22Rv1 (cell line): ENCODE measurements around the gene POFUT1.

ENCODE experiments used
- H3K27ac ChIP-seq: fragments of 450-650 bp; 2 replicates; pipeline ENCODE4 v1.5.1; 2017
- ZFX ChIP-seq: fragments of 450-650 bp; IDR thresholded peaks from 2 replicates; pipeline ENCODE4 v1.6.1; 2017; ENCODE audit warnings: antibody characterized with exemption, borderline replicate concordance
- TF ChIP-seq, protein P1 (sequence below): fragments of 450-650 bp; IDR thresholded peaks from 2 replicates; pipeline ENCODE4 v1.5.1; 2017; ENCODE audit warnings: mild to moderate bottlenecking

Gene POFUT1

DNA sequence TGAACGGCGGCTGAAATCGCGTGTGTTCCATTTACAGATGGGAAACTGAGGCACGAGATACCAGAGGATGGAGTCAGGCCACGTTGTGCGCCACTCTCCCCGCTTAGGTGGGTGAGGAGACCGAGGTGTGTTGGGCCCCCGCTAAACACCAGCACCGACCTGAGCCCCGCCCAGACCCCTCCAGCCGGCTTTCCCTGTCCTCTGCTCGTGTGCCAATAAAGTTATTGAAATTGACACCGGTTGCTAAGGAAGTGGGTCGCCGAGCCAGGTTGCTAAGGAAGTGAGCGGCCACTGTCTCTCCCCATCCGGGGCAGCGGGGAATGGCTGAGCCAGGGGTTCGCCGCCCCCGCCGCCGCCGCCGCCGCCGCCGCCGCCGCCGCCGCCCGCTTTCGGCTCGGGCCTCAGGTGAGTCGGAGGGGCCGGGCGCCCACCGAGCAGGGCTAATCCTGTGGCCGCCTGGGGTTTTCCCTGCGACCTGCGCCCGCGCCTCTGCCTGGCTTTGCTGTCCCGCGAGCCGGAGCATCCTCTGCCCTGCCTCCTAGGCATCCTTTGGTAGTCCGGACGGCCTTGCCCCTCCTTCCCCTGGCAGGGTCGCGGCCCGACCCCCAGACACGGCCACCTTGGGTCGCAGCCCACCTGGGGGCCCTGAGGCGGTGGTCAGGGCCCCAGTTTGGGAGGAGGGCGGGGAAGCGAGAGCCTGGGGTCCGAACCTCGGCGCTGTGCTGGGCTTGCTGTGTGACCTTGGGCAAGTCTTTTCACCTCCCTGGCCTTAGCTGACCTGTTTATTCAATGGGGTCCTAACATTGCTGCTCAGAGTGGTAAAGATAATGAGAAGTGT, 69.9 kb downstream of the POFUT1 start, which contains the start of gene KIF3B:
KIF3B (plus strand) TSS at position 291 of the 838 bp plus-strand sequence. CDS start 32,127 bp downstream, outside the sequence.
- TF ChIP-seq, protein P1, sequence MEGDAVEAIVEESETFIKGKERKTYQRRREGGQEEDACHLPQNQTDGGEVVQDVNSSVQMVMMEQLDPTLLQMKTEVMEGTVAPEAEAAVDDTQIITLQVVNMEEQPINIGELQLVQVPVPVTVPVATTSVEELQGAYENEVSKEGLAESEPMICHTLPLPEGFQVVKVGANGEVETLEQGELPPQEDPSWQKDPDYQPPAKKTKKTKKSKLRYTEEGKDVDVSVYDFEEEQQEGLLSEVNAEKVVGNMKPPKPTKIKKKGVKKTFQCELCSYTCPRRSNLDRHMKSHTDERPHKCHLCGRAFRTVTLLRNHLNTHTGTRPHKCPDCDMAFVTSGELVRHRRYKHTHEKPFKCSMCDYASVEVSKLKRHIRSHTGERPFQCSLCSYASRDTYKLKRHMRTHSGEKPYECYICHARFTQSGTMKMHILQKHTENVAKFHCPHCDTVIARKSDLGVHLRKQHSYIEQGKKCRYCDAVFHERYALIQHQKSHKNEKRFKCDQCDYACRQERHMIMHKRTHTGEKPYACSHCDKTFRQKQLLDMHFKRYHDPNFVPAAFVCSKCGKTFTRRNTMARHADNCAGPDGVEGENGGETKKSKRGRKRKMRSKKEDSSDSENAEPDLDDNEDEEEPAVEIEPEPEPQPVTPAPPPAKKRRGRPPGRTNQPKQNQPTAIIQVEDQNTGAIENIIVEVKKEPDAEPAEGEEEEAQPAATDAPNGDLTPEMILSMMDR: no peak
- TF ChIP-seq ZFX: no peak
- H3K27ac ChIP-seq: peak within 1 kb of the TSS; percentile 39

DNA sequence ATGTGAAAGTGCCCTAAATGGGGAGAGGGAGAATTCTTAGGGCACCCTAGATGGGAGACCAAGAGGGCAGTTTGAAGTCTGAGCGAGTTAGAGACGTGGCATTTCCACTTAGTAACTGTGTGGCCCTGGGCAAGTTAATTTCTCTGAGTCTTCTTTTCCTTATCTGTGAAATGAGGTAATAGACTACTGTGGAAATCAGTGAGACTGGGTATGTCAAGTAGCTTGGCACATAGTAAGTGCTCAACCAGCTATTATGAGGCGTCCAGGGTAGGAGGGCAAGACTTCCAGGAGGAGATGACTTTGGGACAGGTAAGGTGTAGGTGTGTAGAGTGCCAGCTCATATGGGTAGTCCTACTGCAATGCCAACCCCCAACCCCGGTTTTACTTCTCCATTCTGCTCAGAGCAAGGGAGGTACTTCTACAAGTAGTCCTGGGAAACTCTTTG, 70.5 kb downstream of the POFUT1 start:
- TF ChIP-seq ZFX: no peak
- TF ChIP-seq, protein P1: no peak
- H3K27ac ChIP-seq: peak overlapping the region; percentile 39; the same call in 1 of the 2 replicates

DNA sequence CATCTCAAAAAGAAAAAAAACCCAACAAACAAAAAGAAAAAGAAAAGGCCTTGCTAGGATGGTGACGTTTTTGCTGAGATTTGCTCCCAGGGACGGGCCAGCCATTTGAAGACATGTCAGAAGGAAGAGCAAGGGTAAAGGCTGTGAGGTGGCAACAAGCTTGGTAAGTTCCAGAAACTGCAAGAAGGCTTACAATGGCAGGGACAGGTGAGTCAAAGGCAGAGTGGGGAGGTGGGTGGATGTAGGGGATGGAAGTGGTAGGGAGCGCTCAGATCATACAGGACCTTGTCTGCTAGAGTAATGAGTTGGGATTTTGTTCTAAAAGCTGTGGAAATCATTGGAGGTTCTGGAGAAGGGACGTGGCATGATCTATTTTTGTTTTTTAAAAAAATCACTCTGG, 74.0 kb downstream of the POFUT1 start:
- TF ChIP-seq, protein P1: no peak
- TF ChIP-seq ZFX: no peak
- H3K27ac ChIP-seq: no peak overlapping the region

DNA sequence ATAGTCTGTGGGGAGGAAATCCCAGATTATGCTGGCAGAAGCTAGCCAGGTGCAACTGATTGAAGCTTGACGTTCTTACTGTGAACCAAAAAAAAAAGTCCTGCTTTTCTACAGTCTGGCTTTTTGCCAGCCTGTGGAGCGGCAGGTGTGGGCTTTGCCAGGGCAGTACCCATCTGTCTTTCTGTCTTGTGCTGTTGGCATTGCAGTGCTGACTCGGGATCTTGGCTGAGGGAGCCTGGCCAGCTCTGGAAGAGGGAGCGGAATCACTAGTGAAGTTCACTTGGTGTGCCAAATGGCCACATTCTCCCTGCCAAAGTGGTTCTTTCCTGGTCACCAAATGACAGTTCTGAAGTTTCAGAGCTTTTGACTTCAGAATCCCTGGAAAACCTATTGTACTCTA, 74.8 kb downstream of the POFUT1 start:
- TF ChIP-seq ZFX: no peak
- TF ChIP-seq, protein P1: no peak
- no peak overlapping the region for H3K27ac ChIP-seq

DNA sequence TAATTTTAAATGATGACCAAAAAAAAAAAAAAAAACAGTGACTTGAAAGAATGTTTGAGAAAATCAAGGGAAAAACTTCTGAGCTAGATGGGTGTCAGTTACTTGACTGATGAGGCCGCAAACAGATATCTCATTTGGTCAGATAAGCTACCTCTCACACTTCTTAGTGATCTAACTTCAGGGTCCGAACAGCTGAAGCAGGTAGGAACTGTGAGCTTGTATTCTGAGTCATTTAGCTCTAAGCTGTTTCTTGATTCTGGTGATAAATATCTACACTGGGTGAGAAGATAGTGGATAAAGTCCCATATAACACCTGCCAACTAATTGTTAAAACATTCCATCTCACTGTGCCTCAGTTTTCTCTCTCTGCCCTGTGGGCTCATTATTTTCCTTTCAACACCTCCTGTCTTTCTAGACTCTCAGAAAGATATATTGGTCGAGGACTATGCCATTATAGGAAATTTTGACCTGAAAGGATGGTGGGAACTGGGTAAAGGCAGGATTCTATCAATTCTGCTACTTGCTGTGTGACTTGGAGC, 77.5 kb downstream of the POFUT1 start:
- TF ChIP-seq, protein P1: no peak
- no peak for TF ChIP-seq ZFX
- H3K27ac ChIP-seq: no peak overlapping the region

DNA sequence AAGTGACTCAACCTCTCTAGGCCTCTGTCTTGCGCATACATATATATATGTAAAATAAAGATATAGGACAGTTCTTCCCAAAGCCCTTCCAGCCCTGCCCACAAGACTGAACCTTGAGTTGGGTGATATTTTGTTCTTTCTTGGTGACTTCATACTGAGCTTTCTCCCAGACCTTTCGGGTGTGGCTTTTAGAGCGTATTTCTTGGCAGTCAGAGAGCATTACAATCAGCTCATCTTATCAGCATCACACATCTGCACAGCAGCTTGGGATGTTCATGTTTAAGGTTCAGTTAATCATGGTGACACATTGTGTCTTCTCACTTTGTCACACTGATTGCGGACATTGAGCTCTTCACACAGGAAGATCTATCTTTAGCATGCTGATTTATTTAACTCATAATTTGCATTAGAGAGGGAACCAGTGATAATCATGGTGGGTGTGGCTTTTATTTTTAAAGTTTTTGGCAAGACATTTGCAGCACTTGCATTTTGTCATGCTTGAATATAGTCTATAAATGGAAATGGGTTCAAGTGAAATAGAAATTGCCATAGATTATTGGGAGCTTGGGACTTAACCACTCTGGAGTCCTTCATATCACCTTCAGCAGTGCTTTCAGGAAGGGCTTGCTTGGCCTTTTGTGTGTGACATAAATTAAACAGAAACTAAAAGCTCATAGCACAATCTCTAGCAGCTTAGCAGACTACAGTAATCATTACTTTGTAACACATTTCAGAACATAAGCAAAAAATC, 78.1 kb downstream of the POFUT1 start:
- H3K27ac ChIP-seq: no peak overlapping the region
- TF ChIP-seq, protein P1: no peak
- TF ChIP-seq ZFX: no peak

DNA sequence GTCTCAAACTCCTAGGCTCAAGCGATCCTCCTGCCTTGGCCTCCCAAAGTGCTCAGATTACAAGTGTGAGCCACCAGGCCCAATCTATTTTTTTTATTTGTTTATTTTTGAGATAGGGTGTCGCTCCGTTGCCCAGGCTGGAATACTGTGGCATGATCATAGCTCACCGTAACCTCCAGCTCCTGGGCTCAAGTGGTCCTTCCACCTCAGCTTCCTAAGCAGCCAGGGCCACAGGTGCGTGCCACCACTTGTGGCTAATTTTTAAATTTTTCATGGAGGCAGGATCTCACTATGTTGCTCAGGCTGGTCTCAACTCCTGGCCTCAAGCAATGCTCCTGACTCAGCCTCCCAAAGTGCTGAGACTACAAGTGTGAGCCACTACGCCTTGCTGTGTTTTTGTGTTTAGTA, 79.6 kb downstream of the POFUT1 start:
- no peak overlapping the region for H3K27ac ChIP-seq
- TF ChIP-seq, protein P1: no peak
- no peak for TF ChIP-seq ZFX
